CD14-positive monocyte (primary cell): ENCODE data around the gene RBM22. TPM values are rescaled to one million over a fixed set of nuclear protein-coding genes. Genes with fewer than 3 reads are reported as not detected.
A peak's percentile ranks its signal among the peaks of the same experiment; 100 is the strongest.

Experiments used
- DNase-seq, 3 donors: peaks; one replicate each; pipeline ENCODE4 v3.0.0-alpha.2; 2011 to 2022
- H2AFZ ChIP-seq: 2 replicates; pipeline ENCODE4 v1.6.0; 2012; ENCODE audit warnings: mild to moderate bottlenecking, low read depth, low read length, inconsistent platforms; ENCODE audit not compliant: insufficient read depth, poor library complexity, severe bottlenecking
- H3K27ac ChIP-seq, 2 donors: 1 replicate in 1 of 2; 2 replicates in 1 of 2; pipeline ENCODE4 v1.5.1; 2012 to 2013; ENCODE audit warnings: low read length in 2 of 2, control low read depth in 1 of 2, inconsistent platforms in 1 of 2, low read depth in 1 of 2, mild to moderate bottlenecking in 1 of 2
- H3K27me3 ChIP-seq, 2 donors: one replicate each; pipeline versions ENCODE4 v1.6.0 to v1.6.1; 2011 to 2013; ENCODE audit warnings: low read length in 2 of 2; ENCODE audit not compliant: control insufficient read depth in 2 of 2, insufficient read depth in 2 of 2
- H3K36me3 ChIP-seq, 2 donors: replicated peaks in 1 of 2; 1 replicate in 1 of 2; 2 replicates in 1 of 2; pipeline versions ENCODE4 v1.5.1 to v1.6.1; 2012 to 2013; ENCODE audit warnings: low read length in 2 of 2, control low read depth in 1 of 2, inconsistent platforms in 1 of 2, mild to moderate bottlenecking in 1 of 2; ENCODE audit not compliant: insufficient read depth in 2 of 2, control insufficient read depth in 1 of 2
- H3K4me1 ChIP-seq, 2 donors: 1 replicate in 1 of 2; 2 replicates in 1 of 2; pipeline versions ENCODE4 v1.5.1 to v1.6.1; 2012 to 2013; ENCODE audit warnings: low read length in 2 of 2, control low read depth in 1 of 2, inconsistent platforms in 1 of 2, mild to moderate bottlenecking in 1 of 2, moderate library complexity in 1 of 2; ENCODE audit not compliant: insufficient read depth in 2 of 2, control insufficient read depth in 1 of 2
- H3K4me2 ChIP-seq: replicated peaks from 2 replicates; pipeline ENCODE3; 2012; ENCODE audit warnings: low read length, moderate library complexity, mild to moderate bottlenecking; ENCODE audit not compliant: poor library complexity, severe bottlenecking; ENCODE audit errors: extremely low read depth
- H3K4me3 ChIP-seq, 3 experiments: fragments of 200-600 bp in 1 of 3; sonication (generic) in 1 of 3; replicated peaks in 1 of 3; 1 replicate in 2 of 3; 2 replicates in 1 of 3; pipeline ENCODE4 v1.5.1; 2011 to 2013; ENCODE audit warnings: low read length in 3 of 3, mild to moderate bottlenecking in 3 of 3, control low read depth in 2 of 3, low read depth in 2 of 3, inconsistent platforms in 1 of 3, moderate library complexity in 1 of 3
- H3K79me2 ChIP-seq: 2 replicates; pipeline ENCODE4 v1.6.0; 2012; ENCODE audit warnings: mild to moderate bottlenecking, control low read depth, inconsistent platforms, low read length, moderate library complexity; ENCODE audit not compliant: insufficient read depth
- H3K9ac ChIP-seq: 2 replicates; pipeline ENCODE4 v1.6.0; 2017; ENCODE audit warnings: low read length, mild to moderate bottlenecking; ENCODE audit not compliant: insufficient read depth, poor library complexity, severe bottlenecking
- H3K9me3 ChIP-seq, 2 donors: replicated peaks in 1 of 2; 1 replicate in 1 of 2; 2 replicates in 1 of 2; pipeline versions ENCODE4 v1.5.1 to v1.6.1; 2012 to 2013; ENCODE audit warnings: low read length in 2 of 2, control low read depth in 1 of 2; ENCODE audit not compliant: control insufficient read depth in 1 of 2, insufficient read depth in 1 of 2
- H4K20me1 ChIP-seq: 2 replicates; pipeline ENCODE4 v1.6.0; 2012; ENCODE audit warnings: mild to moderate bottlenecking, low read length, control low read depth, moderate library complexity; ENCODE audit not compliant: insufficient read depth
- H3K27ac Mint-ChIP-seq, 7 donors: one replicate each; pipeline ENCODE4 v1.8.0; 2020; ENCODE audit warnings: mild to moderate bottlenecking in 7 of 7, mixed read lengths in 7 of 7, moderate library complexity in 6 of 7, inconsistent platforms in 2 of 7
- H3K27me3 Mint-ChIP-seq, 3 donors: one replicate each; pipeline ENCODE4 v1.8.0; 2021 to 2022; ENCODE audit warnings: low read depth in 3 of 3, mild to moderate bottlenecking in 3 of 3, mixed read lengths in 3 of 3, moderate library complexity in 3 of 3, inconsistent platforms in 1 of 3
- H3K36me3 Mint-ChIP-seq, 2 donors: one replicate each; pipeline ENCODE4 v1.8.0; 2020; ENCODE audit warnings: mixed read lengths in 2 of 2, inconsistent platforms in 1 of 2, mild to moderate bottlenecking in 1 of 2
- H3K4me1 Mint-ChIP-seq: one replicate; pipeline ENCODE4 v1.8.0; 2020; ENCODE audit warnings: mild to moderate bottlenecking, mixed read lengths
- H3K4me3 Mint-ChIP-seq, 2 donors: one replicate each; pipeline ENCODE4 v1.8.0; 2020; ENCODE audit warnings: mild to moderate bottlenecking in 2 of 2, mixed read lengths in 2 of 2, moderate library complexity in 1 of 2
- H3K9me3 Mint-ChIP-seq, 7 donors: one replicate each; pipeline ENCODE4 v1.8.0; 2020 to 2022; ENCODE audit warnings: mixed read lengths in 7 of 7, mild to moderate bottlenecking in 6 of 7, moderate library complexity in 6 of 7, inconsistent platforms in 2 of 7
- WGBS: methylation state at CpG from one replicate; pipeline ENCODE4 v1.1.5; 2013; ENCODE audit warnings: missing lambda C conversion rate; ENCODE audit not compliant: insufficient coverage; 5-methylcytosine and 5-hydroxymethylcytosine counted together
- intact Hi-C, 2 donors: fragments of 100-400 bp; cut with micrococcal nuclease; formaldehyde crosslinking; loops; one replicate each; pipeline versions ENCODE4 v1.15.0 to v1.15.1; 2023
- polyA plus RNA-seq, 3 donors: library from polyadenylated mRNA; depleted of rRNA in 1 of 3; unstranded in 2 of 3; stranded (reverse) in 1 of 3; fragments of 300-500 nt in 2 of 3; fragments of >200 nt in 1 of 3; fragmentation: Illumina TruSeq in 2 of 3; gene quantifications; 1 replicate in 2 of 3; 2 replicates in 1 of 3; pipeline ENCODE4 v1.2.3, GENCODE V29; 2012 to 2021
- TF ChIP-seq, protein P1 (sequence below): fragments of 200-600 bp; IDR thresholded peaks from one replicate; pipeline ENCODE4 v1.8.0; 2022; ENCODE audit warnings: antibody characterized with exemption, mild to moderate bottlenecking

RBM22 gene
- polyA plus RNA-seq, 3 donors, result 37.9 to 68.4 (median 47.4) TPM

DNA sequence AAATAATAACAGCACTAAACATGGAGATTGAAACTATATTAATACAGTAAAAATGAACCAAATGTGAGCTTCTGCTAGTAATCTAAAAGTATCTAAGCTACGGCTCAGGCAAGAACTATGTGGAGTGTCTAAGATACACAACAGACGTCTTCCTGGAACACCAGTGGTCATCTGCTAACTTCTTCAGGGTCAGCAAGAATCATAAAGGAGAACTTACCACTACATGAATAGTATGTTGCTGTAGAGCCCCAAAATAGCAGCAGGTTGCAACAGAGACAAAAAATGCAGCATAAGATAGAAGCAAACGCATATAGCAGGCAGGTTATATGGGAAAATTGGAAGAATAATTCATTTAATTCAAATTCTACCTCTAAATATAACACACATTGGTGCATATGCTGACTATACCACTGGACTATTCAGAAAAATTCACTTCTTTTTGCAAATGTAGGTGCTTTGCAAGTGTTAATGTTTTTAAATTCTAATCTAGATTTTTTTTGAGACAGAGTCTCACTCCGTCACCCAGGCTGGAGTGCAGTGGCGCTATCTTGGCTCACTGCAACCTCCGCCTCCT is 30.9 kb upstream of the RBM22 start:
- Mint-ChIP-seq H3K27ac (peak overlapping the region in 1 of 7 donors; percentile 30), H3K27me3 (no peaks in the 10 kb centered on the region), H3K4me1 (peaks cover 23% of the 10 kb centered on the region), H3K9me3 (peaks cover 0 to 3% (median 0%) of the 10 kb centered on the region in 7 donors), H3K36me3 (peaks cover 65 to 71% of the 10 kb centered on the region in 2 donors), H3K4me3 (no peak overlapping the region)
- peaks cover 49% of the 10 kb centered on the region for H3K79me2 ChIP-seq
- DNase-seq, result no peak
- H3K9ac ChIP-seq, result no peak overlapping the region
- no peaks in the 10 kb centered on the region for H4K20me1 ChIP-seq
- no peaks in the 10 kb centered on the region for H3K9me3 ChIP-seq
- H3K4me3 ChIP-seq, result no peak overlapping the region
- peaks cover 59 to 65% of the 10 kb centered on the region in 2 donors for H3K36me3 ChIP-seq
- H3K27ac ChIP-seq, result no peak overlapping the region
- WGBS, result no CpG with 5 or more reads among the region's 6 CpGs
- peaks cover 19 to 20% of the 10 kb centered on the region in 2 donors for H3K4me1 ChIP-seq
- TF ChIP-seq, protein P1, sequence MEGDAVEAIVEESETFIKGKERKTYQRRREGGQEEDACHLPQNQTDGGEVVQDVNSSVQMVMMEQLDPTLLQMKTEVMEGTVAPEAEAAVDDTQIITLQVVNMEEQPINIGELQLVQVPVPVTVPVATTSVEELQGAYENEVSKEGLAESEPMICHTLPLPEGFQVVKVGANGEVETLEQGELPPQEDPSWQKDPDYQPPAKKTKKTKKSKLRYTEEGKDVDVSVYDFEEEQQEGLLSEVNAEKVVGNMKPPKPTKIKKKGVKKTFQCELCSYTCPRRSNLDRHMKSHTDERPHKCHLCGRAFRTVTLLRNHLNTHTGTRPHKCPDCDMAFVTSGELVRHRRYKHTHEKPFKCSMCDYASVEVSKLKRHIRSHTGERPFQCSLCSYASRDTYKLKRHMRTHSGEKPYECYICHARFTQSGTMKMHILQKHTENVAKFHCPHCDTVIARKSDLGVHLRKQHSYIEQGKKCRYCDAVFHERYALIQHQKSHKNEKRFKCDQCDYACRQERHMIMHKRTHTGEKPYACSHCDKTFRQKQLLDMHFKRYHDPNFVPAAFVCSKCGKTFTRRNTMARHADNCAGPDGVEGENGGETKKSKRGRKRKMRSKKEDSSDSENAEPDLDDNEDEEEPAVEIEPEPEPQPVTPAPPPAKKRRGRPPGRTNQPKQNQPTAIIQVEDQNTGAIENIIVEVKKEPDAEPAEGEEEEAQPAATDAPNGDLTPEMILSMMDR, result no peak
- H3K27me3 ChIP-seq, result no peaks in the 10 kb centered on the region
- H3K4me2 ChIP-seq, result no peak overlapping the region
- intact Hi-C loops, result no loop called here
- no peak overlapping the region for H2AFZ ChIP-seq

DNA sequence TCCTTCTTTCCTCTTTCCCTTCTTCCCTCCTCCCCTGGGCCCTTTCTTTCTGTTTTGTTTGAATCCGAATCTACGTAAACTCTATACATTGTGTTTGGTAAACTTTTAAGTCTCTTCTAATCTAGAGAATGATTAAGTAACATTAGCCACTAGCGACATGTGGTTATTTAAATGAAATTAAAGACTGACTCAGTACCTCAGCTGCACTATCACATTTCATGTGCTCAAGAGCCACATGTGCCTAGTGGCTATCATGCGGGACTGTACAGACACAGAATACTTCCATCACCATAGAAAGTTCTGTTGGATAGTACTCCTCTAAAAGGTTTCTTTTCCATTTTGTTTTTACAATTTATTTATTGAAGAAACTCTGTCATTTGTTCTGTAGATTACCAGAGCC is 29.0 kb upstream of the RBM22 start:
- Mint-ChIP-seq H3K4me1 (peaks cover 11% of the 10 kb centered on the region), H3K9me3 (no peaks in the 10 kb centered on the region), H3K4me3 (no peak overlapping the region), H3K36me3 (peaks cover 63 to 77% of the 10 kb centered on the region in 2 donors), H3K27me3 (no peaks in the 10 kb centered on the region), H3K27ac (peak overlapping the region in 3 of 7 donors; percentile 2 to 79 (median 26))
- Histone ChIP-seq H3K4me3 (no peak overlapping the region), H3K9ac (no peak overlapping the region), H2AFZ (no peak overlapping the region), H3K36me3 (peaks cover 77 to 81% of the 10 kb centered on the region in 2 donors), H3K79me2 (peaks cover 30% of the 10 kb centered on the region), H3K27ac (no peak overlapping the region), H3K4me2 (no peak overlapping the region), H3K4me1 (peaks cover 11% of the 10 kb centered on the region in 2 donors), H4K20me1 (no peaks in the 10 kb centered on the region), H3K27me3 (no peaks in the 10 kb centered on the region), H3K9me3 (no peaks in the 10 kb centered on the region)
- DNase-seq, result no peak
- WGBS, result no CpG with 5 or more reads among the region's 4 CpGs
- TF ChIP-seq, protein P1, result no peak
- intact Hi-C loops, result no loop called here
